NAMALWA (cell line): ENCODE measurements around the gene ZMYND11.

Experiments used
- DNase-seq: peaks from one replicate; pipeline ENCODE4 v3.0.0-alpha.2; 2015; ENCODE audit warnings: low spot score

Gene ZMYND11

GRCh38 chr10:135132-135600 lies at the start of gene ZMYND11:
TSS of gene ZMYND11 (plus strand) at chr10:135455. CDS start at chr10:180013, 44,558 bp downstream.
- DNase-seq = peak; percentile 14

DNA sequence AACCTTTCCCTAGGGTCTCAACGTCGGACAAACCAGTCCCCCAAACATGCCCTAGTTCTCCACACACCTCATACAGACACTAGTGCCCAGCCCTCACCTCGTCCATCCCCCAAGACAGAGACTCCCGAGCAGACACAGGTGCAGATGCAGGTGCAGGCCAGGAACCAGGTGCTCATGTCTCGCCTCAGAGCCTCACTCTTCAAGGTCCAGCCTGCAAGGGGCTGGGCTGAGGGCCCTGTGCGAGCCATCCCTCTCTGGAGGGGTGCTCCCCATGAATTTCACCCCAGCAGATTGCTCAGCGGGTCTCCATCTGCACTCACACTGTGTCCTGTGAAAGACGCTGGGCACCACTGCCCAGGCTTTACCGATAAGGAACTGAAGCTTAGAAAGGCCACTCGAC lies 49.2 kb upstream of the ZMYND11 start:
- DNase-seq = no peak

- no peak for DNase-seq
These were observed 47.8 kb upstream of the ZMYND11 start for GRCh38 chr10:87177-88080.

- no peak for DNase-seq
These were observed 47.0 kb upstream of the ZMYND11 start for GRCh38 chr10:88253-88652.

- DNase-seq = no peak
These were observed 46.0 kb upstream of the ZMYND11 start for GRCh38 chr10:89248-89647.

- no peak for DNase-seq
These were observed 45.1 kb upstream of the ZMYND11 start for GRCh38 chr10:90161-90560.

- no peak for DNase-seq
These were observed 43.9 kb upstream of the ZMYND11 start for GRCh38 chr10:91313-91712.

GRCh38 chr10:92153-92552 lies 43.1 kb upstream of the ZMYND11 start:
- DNase-seq = no peak

DNA sequence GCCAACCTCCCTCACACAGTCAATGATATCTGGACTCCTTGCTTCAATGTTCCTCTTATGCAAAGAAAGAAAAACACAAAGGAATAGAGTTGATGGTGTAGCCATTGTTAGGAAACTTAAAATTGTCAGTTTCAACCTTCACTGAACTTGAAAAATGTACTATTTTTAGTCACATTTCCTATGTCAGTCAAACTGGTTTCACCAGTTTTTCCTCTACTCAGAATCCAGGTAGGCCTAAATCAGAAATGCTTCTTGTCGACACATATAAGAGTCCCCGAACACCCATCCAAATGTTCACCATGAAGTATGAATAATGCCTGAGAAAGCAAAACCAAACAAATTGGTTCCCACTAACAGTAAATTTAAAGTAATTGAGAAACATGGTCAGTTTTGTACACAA lies 42.4 kb upstream of the ZMYND11 start:
- no peak for DNase-seq

GRCh38 chr10:94613-95012 lies 40.6 kb upstream of the ZMYND11 start:
- no peak for DNase-seq

- no peak for DNase-seq
These were observed 39.7 kb upstream of the ZMYND11 start for GRCh38 chr10:95356-96115.

DNA sequence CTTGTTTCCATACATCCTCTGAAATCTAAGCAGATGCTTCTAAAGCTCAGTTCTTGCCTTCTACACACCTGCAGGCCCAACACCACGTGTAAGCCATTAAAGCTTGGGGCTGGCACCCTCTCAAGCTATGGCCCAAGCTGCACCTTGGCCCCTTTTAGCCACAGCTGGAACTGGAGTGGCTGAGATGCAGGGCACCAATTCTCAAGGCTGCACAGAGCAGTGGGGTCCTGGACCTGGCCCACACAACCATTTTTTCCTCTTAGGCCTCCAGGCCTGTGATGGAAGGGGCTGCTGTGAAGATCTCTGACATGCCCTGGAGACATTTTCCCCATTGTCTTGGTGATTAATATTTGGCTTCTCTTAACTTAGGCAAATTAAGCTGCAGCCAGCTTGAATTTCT lies 38.8 kb upstream of the ZMYND11 start:
- no peak for DNase-seq

- no peak for DNase-seq
These were observed 30.8 kb upstream of the ZMYND11 start for GRCh38 chr10:104416-104815.

DNA sequence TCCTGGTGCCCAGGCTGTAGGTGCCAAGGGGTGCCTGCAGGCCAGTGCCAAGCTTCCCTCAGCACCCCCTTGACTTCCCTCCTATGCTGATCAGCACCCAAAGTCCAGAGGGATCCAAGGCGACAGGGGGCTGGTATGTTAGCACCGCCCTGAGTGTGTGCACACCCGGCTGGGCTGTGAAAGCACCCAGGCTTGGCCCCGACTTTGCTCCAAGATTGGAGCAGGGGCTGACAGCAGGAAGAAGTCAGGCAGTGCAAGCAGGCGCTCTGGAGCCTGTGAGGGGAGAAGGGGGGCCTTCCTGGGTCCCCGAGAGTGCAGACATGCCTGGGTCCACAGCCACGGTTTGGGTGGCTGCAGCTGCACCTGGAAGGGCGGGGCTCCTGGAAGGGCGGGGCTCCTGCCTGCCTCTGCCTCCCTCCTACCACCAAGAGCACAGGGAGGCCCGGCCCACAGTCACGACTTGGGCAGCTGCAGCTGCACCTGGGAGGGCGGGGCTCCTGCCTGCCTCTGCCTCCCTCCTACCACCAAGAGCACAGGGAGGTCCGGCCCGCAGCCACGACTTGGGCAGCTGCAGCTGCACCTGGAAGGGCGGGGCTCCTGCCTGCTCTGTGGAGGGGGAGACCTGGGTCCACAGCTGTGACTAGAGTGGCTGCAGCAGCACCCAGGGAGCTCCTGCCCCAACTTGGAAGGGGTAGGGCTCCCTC lies 30.2 kb upstream of the ZMYND11 start:
- DNase-seq = no peak

- no peak for DNase-seq
These were observed 29.4 kb upstream of the ZMYND11 start for GRCh38 chr10:105806-106205.

- DNase-seq = no peak
These were observed 28.5 kb upstream of the ZMYND11 start for GRCh38 chr10:106740-107139.

DNA sequence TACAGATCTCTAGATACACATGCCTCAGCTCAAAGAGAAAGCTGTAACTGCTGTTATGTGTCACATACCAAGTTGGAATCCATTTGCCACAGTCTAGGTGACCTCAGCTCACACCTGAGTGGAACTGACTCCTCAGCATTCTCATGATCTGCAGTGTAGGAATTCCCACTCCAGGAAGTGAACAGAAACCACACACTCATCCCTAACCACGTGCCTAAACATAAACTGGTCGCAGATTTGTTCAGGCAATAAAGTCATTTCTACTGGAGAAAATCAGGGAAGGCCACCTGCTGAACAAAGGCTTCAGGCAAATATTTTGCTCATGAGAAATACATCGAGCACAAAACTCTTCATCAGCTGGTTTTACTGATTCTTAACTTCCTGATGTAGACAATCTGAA lies 23.0 kb upstream of the ZMYND11 start:
- no peak for DNase-seq

DNA sequence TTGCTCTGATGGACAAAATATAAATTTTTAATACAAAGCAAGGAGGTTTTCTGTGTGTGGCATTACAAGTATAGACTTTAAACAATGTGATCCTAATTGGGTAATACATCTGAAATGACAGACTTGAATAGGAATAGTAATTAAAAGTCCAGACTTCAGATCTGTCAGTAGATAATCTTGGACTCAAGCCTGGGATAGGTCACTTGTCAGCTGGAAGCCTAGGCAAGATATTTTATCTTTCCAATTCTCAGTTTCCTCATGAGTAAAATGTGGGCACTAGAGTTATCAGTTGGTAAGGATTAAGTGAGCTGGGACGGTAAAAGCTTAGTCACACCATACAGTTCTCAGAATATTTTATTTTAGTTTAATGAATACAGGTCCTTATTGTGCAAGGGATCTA lies 10.4 kb upstream of the ZMYND11 start:
- no peak for DNase-seq

- DNase-seq = peak; percentile 73
These were observed 7.4 kb upstream of the ZMYND11 start for GRCh38 chr10:127612-128432.

GRCh38 chr10:129810-130209 lies 5.4 kb upstream of the ZMYND11 start:
- no peak for DNase-seq
